Left ventricle myocardium inferior (tissue), 1 donor: ENCODE data around the gene CDK1. TPM values are rescaled to one million over a fixed set of nuclear protein-coding genes. Genes with fewer than 3 reads are reported as not detected.

ENCODE experiments used
- DNase-seq: peaks from one replicate; pipeline ENCODE4 v3.0.0-alpha.2; 2020
- H3K27ac ChIP-seq: fragments of 200-600 bp; replicated peaks from 2 replicates; pipeline ENCODE4 v1.8.0; 2021
- H3K27me3 ChIP-seq: fragments of 200-600 bp; 2 replicates; pipeline ENCODE4 v1.8.0; 2021; ENCODE audit warnings: low read depth
- H3K36me3 ChIP-seq: fragments of 200-600 bp; 2 replicates; pipeline ENCODE4 v1.8.0; 2021
- H3K4me1 ChIP-seq: fragments of 200-600 bp; 2 replicates; pipeline ENCODE4 v1.8.0; 2021
- H3K4me3 ChIP-seq: fragments of 200-600 bp; 2 replicates; pipeline ENCODE4 v1.8.0; 2021; ENCODE audit warnings: mild to moderate bottlenecking, moderate library complexity
- H3K9me3 ChIP-seq: fragments of 200-600 bp; replicated peaks from 2 replicates; pipeline ENCODE4 v1.8.0; 2021
- CTCF ChIP-seq: fragments of 200-600 bp; IDR thresholded peaks from 2 replicates; pipeline ENCODE4 v1.8.0; 2021; ENCODE audit warnings: antibody characterized with exemption, mild to moderate bottlenecking, borderline replicate concordance
- intact Hi-C: fragments of 100-400 bp; cut with micrococcal nuclease; formaldehyde crosslinking; loops from one replicate; pipeline ENCODE4 v1.11.0; 2022
- total RNA-seq: library from RNA; stranded (reverse); fragmentation: NEBNext Ultra II Directional; extraction: Animal tissue kit (Norgen Biotek cat#: 25700); gene quantifications from one replicate; pipeline ENCODE4 v1.2.1, GENCODE V29; 2021
- donor health status: DM: no; HTN: yes; CAD: no; lungs with severe emphysema.

Gene CDK1
- total RNA-seq, 1 donor from 2014 or later, result 1.5 TPM

GRCh38 chr10:60742512-60742911 is 35.8 kb upstream of the CDK1 start:
- intact Hi-C loops, result no loop called here
- Histone ChIP-seq H3K36me3 (no peaks in the 10 kb centered on the region), H3K27ac (no peak overlapping the region), H3K27me3 (peaks cover 33% of the 10 kb centered on the region), H3K9me3 (no peaks in the 10 kb centered on the region), H3K4me1 (no peaks in the 10 kb centered on the region), H3K4me3 (no peak overlapping the region)
- no peak for DNase-seq
- TF ChIP-seq CTCF, result no peak

GRCh38 chr10:60747817-60748469 is 30.3 kb upstream of the CDK1 start:
- peaks cover 26% of the 10 kb centered on the region for H3K27me3 ChIP-seq
- no peaks in the 10 kb centered on the region for H3K4me1 ChIP-seq
- no peak overlapping the region for H3K4me3 ChIP-seq
- H3K27ac ChIP-seq, result no peak overlapping the region
- TF ChIP-seq CTCF, result no peak
- no peaks in the 10 kb centered on the region for H3K9me3 ChIP-seq
- no peak for DNase-seq
- no peaks in the 10 kb centered on the region for H3K36me3 ChIP-seq
- intact Hi-C loops, result no loop called here

GRCh38 chr10:60753152-60753551 is 25.1 kb upstream of the CDK1 start:
- Histone ChIP-seq H3K27me3 (peaks cover 24% of the 10 kb centered on the region), H3K4me1 (no peaks in the 10 kb centered on the region), H3K36me3 (no peaks in the 10 kb centered on the region), H3K4me3 (no peak overlapping the region), H3K9me3 (no peaks in the 10 kb centered on the region), H3K27ac (no peak overlapping the region)
- no peak for DNase-seq
- intact Hi-C loops, result no loop called here
- TF ChIP-seq CTCF, result no peak

- Histone ChIP-seq H3K4me3 (no peak overlapping the region), H3K9me3 (no peaks in the 10 kb centered on the region), H3K4me1 (no peaks in the 10 kb centered on the region), H3K27ac (no peak overlapping the region), H3K36me3 (no peaks in the 10 kb centered on the region), H3K27me3 (peaks cover 30% of the 10 kb centered on the region)
- no peak for TF ChIP-seq CTCF
- DNase-seq, result no peak
- intact Hi-C loops, result no loop called here
These were observed 24.5 kb upstream of the CDK1 start for GRCh38 chr10:60753817-60754216.

- no peaks in the 10 kb centered on the region for H3K9me3 ChIP-seq
- no peaks in the 10 kb centered on the region for H3K36me3 ChIP-seq
- H3K27ac ChIP-seq, result no peak overlapping the region
- peaks cover 36% of the 10 kb centered on the region for H3K27me3 ChIP-seq
- intact Hi-C loops, result no loop called here
- H3K4me1 ChIP-seq, result no peaks in the 10 kb centered on the region
- no peak for TF ChIP-seq CTCF
- DNase-seq, result no peak
- no peak overlapping the region for H3K4me3 ChIP-seq
These were observed 20.8 kb upstream of the CDK1 start for GRCh38 chr10:60757420-60757895.
